GM23338 (cell line): ENCODE data around the gene CERS1. TPM values are rescaled to one million over a fixed set of nuclear protein-coding genes. Genes with fewer than 3 reads are reported as not detected.

ENCODE experiments used
- ATAC-seq: fragments of 200-7000 bp; cut with Tn5 transposase; 3 replicates; pipeline ENCODE4 v1.9.1; 2020
- DNase-seq: peaks from one replicate; pipeline ENCODE4 v3.0.0-alpha.2; 2015; ENCODE audit warnings: low spot score
- H2AFZ ChIP-seq: fragments of 200-600 bp; sonication (generic); 2 replicates; pipeline ENCODE4 v1.8.0; 2016; ENCODE audit warnings: antibody characterized with exemption, mild to moderate bottlenecking, moderate library complexity
- H3F3A ChIP-seq: fragments of 200-600 bp; sonication (generic); replicated peaks from 2 replicates; pipeline ENCODE4 v1.8.0; 2017; ENCODE audit warnings: antibody characterized with exemption, mixed run types, low read depth
- H3K27ac ChIP-seq: fragments of 200-600 bp; sonication (generic); 2 replicates; pipeline ENCODE4 v1.6.1; 2016; ENCODE audit warnings: low read depth
- H3K27me3 ChIP-seq: fragments of 200-600 bp; sonication (generic); 2 replicates; pipeline ENCODE4 v1.8.0; 2016; ENCODE audit warnings: mild to moderate bottlenecking, mixed run types, moderate library complexity; ENCODE audit not compliant: insufficient read depth
- H3K36me3 ChIP-seq: fragments of 200-600 bp; sonication (generic); 2 replicates; pipeline ENCODE4 v1.8.0; 2016; ENCODE audit warnings: mild to moderate bottlenecking; ENCODE audit not compliant: insufficient read depth
- H3K4me1 ChIP-seq: fragments of 200-600 bp; sonication (generic); 2 replicates; pipeline ENCODE4 v1.8.0; 2016; ENCODE audit warnings: mild to moderate bottlenecking, moderate library complexity; ENCODE audit not compliant: insufficient read depth
- H3K4me2 ChIP-seq: fragments of 200-600 bp; sonication (generic); 2 replicates; pipeline ENCODE4 v1.7.1; 2017; ENCODE audit warnings: mixed run types
- H3K4me3 ChIP-seq: fragments of 200-600 bp; sonication (generic); 2 replicates; pipeline ENCODE4 v1.6.1; 2016; ENCODE audit warnings: mixed run types
- H3K79me2 ChIP-seq: fragments of 200-600 bp; sonication (generic); replicated peaks from 2 replicates; pipeline ENCODE4 v1.8.0; 2017; ENCODE audit warnings: mild to moderate bottlenecking; ENCODE audit not compliant: insufficient read depth
- H3K9me2 ChIP-seq: fragments of 200-600 bp; sonication (generic); 2 replicates; pipeline ENCODE4 v1.8.0; 2017; ENCODE audit not compliant: insufficient read depth
- H4K20me1 ChIP-seq: fragments of 200-600 bp; sonication (generic); replicated peaks from 2 replicates; pipeline ENCODE4 v1.8.0; 2017; ENCODE audit warnings: mild to moderate bottlenecking; ENCODE audit not compliant: insufficient read depth
- H3K27ac Mint-ChIP-seq: 2 replicates; pipeline ENCODE4 v1.8.0; 2020; ENCODE audit warnings: inconsistent platforms, mild to moderate bottlenecking, moderate library complexity, mixed read lengths
- H3K27me3 Mint-ChIP-seq: 3 replicates; pipeline ENCODE4 v1.8.0; 2022; ENCODE audit warnings: low read depth, mild to moderate bottlenecking, moderate library complexity, mixed read lengths, inconsistent platforms; ENCODE audit not compliant: insufficient read depth, poor library complexity
- H3K36me3 Mint-ChIP-seq: 3 replicates; pipeline ENCODE4 v1.8.0; 2021; ENCODE audit warnings: low read depth, mild to moderate bottlenecking, inconsistent platforms, moderate library complexity, mixed read lengths
- H3K4me1 Mint-ChIP-seq: 3 replicates; pipeline ENCODE4 v1.8.0; 2020; ENCODE audit warnings: mild to moderate bottlenecking, inconsistent platforms, mixed read lengths
- H3K4me3 Mint-ChIP-seq: 3 replicates; pipeline ENCODE4 v1.8.0; 2021; ENCODE audit warnings: moderate library complexity, mild to moderate bottlenecking, inconsistent platforms, mixed read lengths
- H3K9me3 Mint-ChIP-seq: 3 replicates; pipeline ENCODE4 v1.8.0; 2020; ENCODE audit warnings: moderate library complexity, mild to moderate bottlenecking, inconsistent platforms, mixed read lengths
- EZH2phosphoT487 ChIP-seq: fragments of 200-600 bp; sonication (generic); IDR thresholded peaks from one replicate; pipeline ENCODE4 v1.8.1; 2018; ENCODE audit warnings: antibody characterized with exemption; ENCODE audit not compliant: unreplicated experiment
- POLR2AphosphoS5 ChIP-seq: IDR thresholded peaks from 2 replicates; pipeline ENCODE4 v1.6.1; 2016; ENCODE audit warnings: antibody characterized with exemption, low read depth
- polyA plus RNA-seq: library from polyadenylated mRNA; unstranded; fragments of >200 nt; fragmentation: Nextera tagmentation; extraction: Ambion mirVana; gene quantifications from 2 replicates; pipeline ENCODE4 v1.2.1, GENCODE V29; 2016
- total RNA-seq: library from RNA; depleted of rRNA; stranded (reverse); fragments of >200 nt; shearing (Covaris generic); gene quantifications from 2 replicates; pipeline ENCODE4 v1.2.3, GENCODE V29; 2014
- TF ChIP-seq, protein P1 (sequence below): fragments of 250-450 bp; sonication (Bioruptor Pico); IDR thresholded peaks from 2 replicates; pipeline ENCODE4 v1.5.0; 2020; ENCODE audit warnings: mild to moderate bottlenecking, moderate library complexity

Gene CERS1
- total and polyA plus RNA-seq, 2 experiments from 2014 or later = 11.1 to 12.2 TPM

DNA sequence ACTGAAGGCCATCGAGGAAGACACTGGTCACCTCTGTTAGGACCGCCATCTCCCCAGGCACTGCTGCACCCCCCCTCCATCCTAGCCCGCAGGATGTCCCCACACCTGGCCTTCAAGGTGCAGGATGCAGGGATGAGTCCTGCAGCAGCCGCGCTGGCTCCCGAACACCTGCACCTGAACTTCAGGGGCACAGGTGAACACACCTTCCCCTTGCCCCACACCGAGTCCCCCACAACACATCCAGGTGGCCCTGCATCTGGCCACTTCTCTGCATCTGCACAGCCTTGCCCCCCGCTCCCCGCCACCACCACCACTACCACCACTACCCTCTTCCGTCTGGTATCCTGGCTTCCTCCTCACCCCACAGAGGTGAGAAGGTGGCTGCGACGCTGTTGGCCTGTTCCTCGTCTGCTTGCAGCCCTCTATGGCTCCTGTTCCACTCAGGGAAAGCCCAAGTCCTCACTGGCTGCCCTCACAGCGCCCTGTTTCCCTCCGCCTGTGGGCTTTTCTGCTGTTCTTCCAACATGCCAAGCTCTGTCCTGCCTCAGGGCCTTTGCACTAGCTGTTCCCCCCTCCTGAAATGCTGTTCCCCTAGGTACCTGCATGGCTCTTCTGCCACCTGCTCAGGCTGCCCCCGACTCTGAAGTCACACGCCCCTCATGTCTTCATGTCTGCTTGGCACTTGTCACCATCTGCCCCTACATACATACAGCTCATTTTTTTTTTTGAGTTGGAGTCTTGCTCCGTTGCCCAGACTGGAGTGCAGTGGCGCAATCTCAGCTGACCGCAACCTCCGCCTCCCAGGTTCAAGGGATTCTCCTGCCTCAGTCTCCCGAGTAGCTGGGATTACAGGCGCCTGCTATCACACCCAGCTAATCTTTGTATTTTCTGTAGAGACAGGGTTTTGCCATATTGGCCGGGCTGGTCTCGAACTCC lies 1.4 kb upstream of the CERS1 start (continued):
- TF ChIP-seq, protein P1, sequence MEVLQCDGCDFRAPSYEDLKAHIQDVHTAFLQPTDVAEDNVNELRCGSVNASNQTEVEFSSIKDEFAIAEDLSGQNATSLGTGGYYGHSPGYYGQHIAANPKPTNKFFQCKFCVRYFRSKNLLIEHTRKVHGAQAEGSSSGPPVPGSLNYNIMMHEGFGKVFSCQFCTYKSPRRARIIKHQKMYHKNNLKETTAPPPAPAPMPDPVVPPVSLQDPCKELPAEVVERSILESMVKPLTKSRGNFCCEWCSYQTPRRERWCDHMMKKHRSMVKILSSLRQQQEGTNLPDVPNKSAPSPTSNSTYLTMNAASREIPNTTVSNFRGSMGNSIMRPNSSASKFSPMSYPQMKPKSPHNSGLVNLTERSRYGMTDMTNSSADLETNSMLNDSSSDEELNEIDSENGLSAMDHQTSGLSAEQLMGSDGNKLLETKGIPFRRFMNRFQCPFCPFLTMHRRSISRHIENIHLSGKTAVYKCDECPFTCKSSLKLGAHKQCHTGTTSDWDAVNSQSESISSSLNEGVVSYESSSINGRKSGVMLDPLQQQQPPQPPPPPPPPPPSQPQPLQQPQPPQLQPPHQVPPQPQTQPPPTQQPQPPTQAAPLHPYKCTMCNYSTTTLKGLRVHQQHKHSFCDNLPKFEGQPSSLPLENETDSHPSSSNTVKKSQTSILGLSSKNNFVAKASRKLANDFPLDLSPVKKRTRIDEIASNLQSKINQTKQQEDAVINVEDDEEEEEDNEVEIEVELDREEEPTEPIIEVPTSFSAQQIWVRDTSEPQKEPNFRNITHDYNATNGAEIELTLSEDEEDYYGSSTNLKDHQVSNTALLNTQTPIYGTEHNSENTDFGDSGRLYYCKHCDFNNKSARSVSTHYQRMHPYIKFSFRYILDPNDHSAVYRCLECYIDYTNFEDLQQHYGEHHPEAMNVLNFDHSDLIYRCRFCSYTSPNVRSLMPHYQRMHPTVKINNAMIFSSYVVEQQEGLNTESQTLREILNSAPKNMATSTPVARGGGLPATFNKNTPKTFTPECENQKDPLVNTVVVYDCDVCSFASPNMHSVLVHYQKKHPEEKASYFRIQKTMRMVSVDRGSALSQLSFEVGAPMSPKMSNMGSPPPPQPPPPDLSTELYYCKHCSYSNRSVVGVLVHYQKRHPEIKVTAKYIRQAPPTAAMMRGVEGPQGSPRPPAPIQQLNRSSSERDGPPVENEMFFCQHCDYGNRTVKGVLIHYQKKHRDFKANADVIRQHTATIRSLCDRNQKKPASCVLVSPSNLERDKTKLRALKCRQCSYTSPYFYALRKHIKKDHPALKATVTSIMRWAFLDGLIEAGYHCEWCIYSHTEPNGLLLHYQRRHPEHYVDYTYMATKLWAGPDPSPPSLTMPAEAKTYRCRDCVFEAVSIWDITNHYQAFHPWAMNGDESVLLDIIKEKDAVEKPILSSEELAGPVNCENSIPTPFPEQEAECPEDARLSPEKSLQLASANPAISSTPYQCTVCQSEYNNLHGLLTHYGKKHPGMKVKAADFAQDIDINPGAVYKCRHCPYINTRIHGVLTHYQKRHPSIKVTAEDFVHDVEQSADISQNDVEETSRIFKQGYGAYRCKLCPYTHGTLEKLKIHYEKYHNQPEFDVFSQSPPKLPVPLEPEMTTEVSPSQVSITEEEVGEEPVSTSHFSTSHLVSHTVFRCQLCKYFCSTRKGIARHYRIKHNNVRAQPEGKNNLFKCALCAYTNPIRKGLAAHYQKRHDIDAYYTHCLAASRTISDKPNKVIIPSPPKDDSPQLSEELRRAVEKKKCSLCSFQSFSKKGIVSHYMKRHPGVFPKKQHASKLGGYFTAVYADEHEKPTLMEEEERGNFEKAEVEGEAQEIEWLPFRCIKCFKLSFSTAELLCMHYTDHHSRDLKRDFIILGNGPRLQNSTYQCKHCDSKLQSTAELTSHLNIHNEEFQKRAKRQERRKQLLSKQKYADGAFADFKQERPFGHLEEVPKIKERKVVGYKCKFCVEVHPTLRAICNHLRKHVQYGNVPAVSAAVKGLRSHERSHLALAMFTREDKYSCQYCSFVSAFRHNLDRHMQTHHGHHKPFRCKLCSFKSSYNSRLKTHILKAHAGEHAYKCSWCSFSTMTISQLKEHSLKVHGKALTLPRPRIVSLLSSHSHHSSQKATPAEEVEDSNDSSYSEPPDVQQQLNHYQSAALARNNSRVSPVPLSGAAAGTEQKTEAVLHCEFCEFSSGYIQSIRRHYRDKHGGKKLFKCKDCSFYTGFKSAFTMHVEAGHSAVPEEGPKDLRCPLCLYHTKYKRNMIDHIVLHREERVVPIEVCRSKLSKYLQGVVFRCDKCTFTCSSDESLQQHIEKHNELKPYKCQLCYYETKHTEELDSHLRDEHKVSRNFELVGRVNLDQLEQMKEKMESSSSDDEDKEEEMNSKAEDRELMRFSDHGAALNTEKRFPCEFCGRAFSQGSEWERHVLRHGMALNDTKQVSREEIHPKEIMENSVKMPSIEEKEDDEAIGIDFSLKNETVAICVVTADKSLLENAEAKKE (CRISPR knock-in tag) = no peak
- no peak for TF ChIP-seq EZH2phosphoT487

DNA sequence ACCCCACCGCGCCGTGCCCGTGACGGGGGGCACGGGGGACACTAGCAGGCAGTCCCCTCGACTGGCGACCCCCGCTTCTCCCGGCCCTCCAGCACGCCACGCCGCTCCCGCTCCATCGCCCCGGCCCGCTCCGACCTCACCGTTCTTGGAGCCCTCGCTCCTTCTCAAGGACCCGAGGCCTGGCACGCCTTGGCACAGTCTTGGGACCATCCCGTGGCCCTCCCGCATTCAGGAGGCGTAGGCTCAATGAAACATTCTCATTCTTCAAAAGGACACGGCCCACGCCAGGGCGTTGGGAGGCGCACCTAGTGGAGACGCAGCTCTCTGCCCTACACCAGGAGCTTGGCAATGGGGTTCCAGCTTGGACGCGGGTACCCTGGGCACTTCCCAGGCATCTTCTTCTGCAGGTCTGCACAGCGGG lies 473 bp upstream of the CERS1 start:
- H3K27me3 Mint-ChIP-seq = peaks cover 24% of the 10 kb centered on the region
- Histone ChIP-seq H3K27ac (no peak overlapping the region), H3K27me3 (peaks cover 24% of the 10 kb centered on the region), H2AFZ (peak overlapping the region; percentile 85; the same call in 1 of the 2 replicates), H3K4me3 (peak overlapping the region; percentile 52), H3K4me1 (no peaks in the 10 kb centered on the region; the same call in 1 of the 2 replicates), H3K79me2 (no peaks in the 10 kb centered on the region), H4K20me1 (no peaks in the 10 kb centered on the region; the same call in none of the 2 replicates), H3K4me2 (peak overlapping the region; percentile 79), H3F3A (peaks cover 2% of the 10 kb centered on the region; the same call in 1 of the 2 replicates), H3K9me2 (no peaks in the 10 kb centered on the region), H3K36me3 (no peaks in the 10 kb centered on the region; the same call in 1 of the 2 replicates)
- H3K27ac Mint-ChIP-seq = no peak overlapping the region
- H3K4me1 Mint-ChIP-seq = no peaks in the 10 kb centered on the region
- H3K9me3 Mint-ChIP-seq = no peaks in the 10 kb centered on the region
- DNase-seq = peak; percentile 47
- peaks cover 8% of the 10 kb centered on the region for H3K36me3 Mint-ChIP-seq
- peak; percentile 5 for ATAC-seq
- no peak for TF ChIP-seq POLR2AphosphoS5
- H3K4me3 Mint-ChIP-seq = peak overlapping the region; percentile 80
